GM21786 (cell line): Measurements from ENCODE around the gene AKT1.
"Not testable (repeated sequence)": the region's sequence is repeated elsewhere in the genome, so short reads cannot be mapped to it uniquely, and the experiment has no call there.

ENCODE experiments used
- ATAC-seq: cut with Tn5 transposase; IDR thresholded peaks from one replicate; pipeline ENCODE4 v1.9.1; 2021; ENCODE audit not compliant: unreplicated experiment

The AKT1 gene

GRCh38 chr14:104819361-104819781 lies 23.8 kb upstream of the AKT1 start:
- ATAC-seq, result no peak

- ATAC-seq, result no peak
Measured at GRCh38 chr14:104818714-104819161, 23.2 kb upstream of the AKT1 start.

- ATAC-seq, result no peak
Measured at GRCh38 chr14:104817930-104818713, 22.6 kb upstream of the AKT1 start.

- peak; percentile 2 for ATAC-seq
Measured at GRCh38 chr14:104816616-104816884, 21.0 kb upstream of the AKT1 start.

- not testable (repeated sequence) for ATAC-seq
Measured at GRCh38 chr14:104814701-104815100, 19.2 kb upstream of the AKT1 start.

GRCh38 chr14:104813286-104813685 lies 17.7 kb upstream of the AKT1 start:
- ATAC-seq, result no peak

- ATAC-seq, result no peak
Measured at GRCh38 chr14:104810316-104810715, 14.8 kb upstream of the AKT1 start.

- no peak for ATAC-seq
Measured at GRCh38 chr14:104808456-104808855, 12.9 kb upstream of the AKT1 start.

GRCh38 chr14:104806625-104807465 lies 11.3 kb upstream of the AKT1 start:
- no peak for ATAC-seq

GRCh38 chr14:104805941-104806624 lies 10.5 kb upstream of the AKT1 start:
- ATAC-seq, result no peak

- ATAC-seq, result no peak
Measured at GRCh38 chr14:104805326-104805678, 9.8 kb upstream of the AKT1 start.

GRCh38 chr14:104804481-104805325 lies 9.2 kb upstream of the AKT1 start:
- ATAC-seq, result no peak

GRCh38 chr14:104803912-104804410 lies 8.4 kb upstream of the AKT1 start:
- no peak for ATAC-seq

- no peak for ATAC-seq
Measured at GRCh38 chr14:104803280-104803911, 7.8 kb upstream of the AKT1 start.

- ATAC-seq, result no peak
Measured at GRCh38 chr14:104802394-104803184, 7.0 kb upstream of the AKT1 start.

GRCh38 chr14:104801520-104802393 lies 6.2 kb upstream of the AKT1 start:
- ATAC-seq, result no peak

- ATAC-seq, result no peak
Measured at GRCh38 chr14:104800771-104801519, 5.4 kb upstream of the AKT1 start, which contains the start of gene ZBTB42. ZBTB42 (plus strand) TSS chr14:104801101; CDS start chr14:104801198, 97 bp downstream.
